Caco-2 (cell line): ENCODE measurements around the gene GPSM1. TPM values are rescaled to one million over a fixed set of nuclear protein-coding genes. Genes with fewer than 3 reads are reported as not detected.

ENCODE experiments used
- BruUV-seq: library from RNA; stranded (reverse); fragments of 400-500 nt; replicated peaks from 2 replicates; lab custom pipeline; 2021; lab: Mats Ljungman, UMichigan
- CTCF ChIA-PET: fragments of 300-600 bp; sonication (Branson Sonifier 250); formaldehyde crosslinking; loops from one replicate; lab custom pipeline; 2022; ENCODE audit warnings: antibody characterized with exemption; lab: Charles Lee
- POLR2A ChIA-PET: fragments of 300-600 bp; sonication (Branson Sonifier 250); formaldehyde crosslinking; loops from one replicate; lab custom pipeline; 2022; ENCODE audit warnings: antibody characterized with exemption; lab: Charles Lee
- DNase-seq, 2 experiments: peaks; one replicate each; pipeline versions ENCODE4 v3.0.0 to v3.0.0-alpha.2; 2020 to 2022
- H3K27me3 ChIP-seq: replicated peaks from 2 replicates; pipeline ENCODE4 v1.6.0; 2011; ENCODE audit warnings: low read length; ENCODE audit not compliant: control insufficient read depth, insufficient read depth
- H3K36me3 ChIP-seq: 2 replicates; pipeline ENCODE4 v1.5.1; 2011; ENCODE audit warnings: low read length; ENCODE audit not compliant: control insufficient read depth, insufficient read depth
- H3K4me1 ChIP-seq: fragments of 250-450 bp; sonication (Bioruptor Pico); 2 replicates; pipeline ENCODE4 v1.5.1; 2020; ENCODE audit warnings: mild to moderate bottlenecking
- H3K4me3 ChIP-seq: 2 replicates; pipeline ENCODE4 v1.5.1; 2011; ENCODE audit warnings: low read depth, mild to moderate bottlenecking, control low read depth, low read length
- H3K9me3 ChIP-seq: fragments of 250-450 bp; sonication (Bioruptor Pico); 2 replicates; pipeline ENCODE4 v1.5.1; 2020; ENCODE audit warnings: mild to moderate bottlenecking, moderate library complexity
- H3K27ac Mint-ChIP-seq: one replicate; pipeline ENCODE4 v1.8.0; 2022; ENCODE audit warnings: mixed read lengths; ENCODE audit not compliant: unreplicated experiment
- H3K27me3 Mint-ChIP-seq: one replicate; pipeline ENCODE4 v1.8.0; 2022; ENCODE audit warnings: mixed read lengths; ENCODE audit not compliant: insufficient read depth, unreplicated experiment
- H3K36me3 Mint-ChIP-seq: one replicate; pipeline ENCODE4 v1.8.0; 2022; ENCODE audit warnings: mild to moderate bottlenecking, mixed read lengths; ENCODE audit not compliant: insufficient read depth, unreplicated experiment
- H3K4me1 Mint-ChIP-seq: one replicate; pipeline ENCODE4 v1.8.0; 2022; ENCODE audit warnings: low read depth, mixed read lengths; ENCODE audit not compliant: unreplicated experiment
- H3K4me3 Mint-ChIP-seq: one replicate; pipeline ENCODE4 v1.8.0; 2022; ENCODE audit warnings: mild to moderate bottlenecking, moderate library complexity, mixed read lengths; ENCODE audit not compliant: unreplicated experiment
- H3K9me3 Mint-ChIP-seq: one replicate; pipeline ENCODE4 v1.8.0; 2022; ENCODE audit warnings: mixed read lengths; ENCODE audit not compliant: unreplicated experiment
- intact Hi-C: fragments of 100-400 bp; cut with micrococcal nuclease; formaldehyde crosslinking; loops from one replicate; pipeline ENCODE4 v1.10.0; 2022; ENCODE audit not compliant: unreplicated experiment
- total RNA-seq: library from RNA; stranded (reverse); gene quantifications from 2 replicates; pipeline ENCODE4 v1.2.3, GENCODE V29; 2022
- TF ChIP-seq, protein P1 (sequence below), 2 experiments: fragments of 200-600 bp in 1 of 2; IDR thresholded peaks; 1 replicate in 1 of 2; 2 replicates in 1 of 2; pipeline versions ENCODE4 v1.5.1 to v1.8.0; 2011 to 2022; ENCODE audit warnings: antibody characterized with exemption in 1 of 2, control low read depth in 1 of 2, inconsistent platforms in 1 of 2, low read depth in 1 of 2, low read length in 1 of 2, mild to moderate bottlenecking in 1 of 2, moderate library complexity in 1 of 2; ENCODE audit not compliant: insufficient read depth in 1 of 2, severe bottlenecking in 1 of 2, unreplicated experiment in 1 of 2

Gene GPSM1
- total RNA-seq, 1 experiment from 2014 or later: 25.7 TPM

DNA sequence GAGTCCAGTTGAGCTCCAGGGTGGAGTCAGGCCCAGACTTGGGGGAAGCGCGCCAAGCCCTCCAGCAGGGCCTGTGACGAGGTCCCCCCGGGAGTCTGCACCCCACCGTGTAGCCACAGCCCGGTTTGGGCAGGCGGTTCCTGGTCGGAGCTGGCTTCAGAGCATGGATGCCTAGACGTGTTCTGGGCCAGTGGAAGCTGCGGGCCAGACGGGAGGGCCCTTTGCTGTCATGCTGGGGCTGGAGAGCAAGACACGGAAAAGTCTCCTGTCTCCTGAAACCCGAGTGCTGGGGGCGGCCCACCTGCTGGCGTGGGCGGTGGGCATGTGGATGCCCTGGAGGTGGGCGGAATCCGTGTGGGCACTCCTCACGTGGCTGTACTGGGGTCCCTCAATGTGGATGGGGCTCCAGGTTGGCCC lies 1.9 kb downstream of the GPSM1 start:
- intact Hi-C loops: loop anchor here (5.0 kb wide), 1 partner anchor 33 kb away; the partner anchor contains the start of gene DNLZ
- Histone ChIP-seq H3K27me3 (no peaks in the 10 kb centered on the region), H3K36me3 (no peaks in the 10 kb centered on the region), H3K4me3 (no peak overlapping the region), H3K9me3 (no peaks in the 10 kb centered on the region), H3K4me1 (peaks cover 27% of the 10 kb centered on the region)
- peak overlapping the region; percentile 22 for H3K4me3 Mint-ChIP-seq
- TF ChIP-seq, protein P1, sequence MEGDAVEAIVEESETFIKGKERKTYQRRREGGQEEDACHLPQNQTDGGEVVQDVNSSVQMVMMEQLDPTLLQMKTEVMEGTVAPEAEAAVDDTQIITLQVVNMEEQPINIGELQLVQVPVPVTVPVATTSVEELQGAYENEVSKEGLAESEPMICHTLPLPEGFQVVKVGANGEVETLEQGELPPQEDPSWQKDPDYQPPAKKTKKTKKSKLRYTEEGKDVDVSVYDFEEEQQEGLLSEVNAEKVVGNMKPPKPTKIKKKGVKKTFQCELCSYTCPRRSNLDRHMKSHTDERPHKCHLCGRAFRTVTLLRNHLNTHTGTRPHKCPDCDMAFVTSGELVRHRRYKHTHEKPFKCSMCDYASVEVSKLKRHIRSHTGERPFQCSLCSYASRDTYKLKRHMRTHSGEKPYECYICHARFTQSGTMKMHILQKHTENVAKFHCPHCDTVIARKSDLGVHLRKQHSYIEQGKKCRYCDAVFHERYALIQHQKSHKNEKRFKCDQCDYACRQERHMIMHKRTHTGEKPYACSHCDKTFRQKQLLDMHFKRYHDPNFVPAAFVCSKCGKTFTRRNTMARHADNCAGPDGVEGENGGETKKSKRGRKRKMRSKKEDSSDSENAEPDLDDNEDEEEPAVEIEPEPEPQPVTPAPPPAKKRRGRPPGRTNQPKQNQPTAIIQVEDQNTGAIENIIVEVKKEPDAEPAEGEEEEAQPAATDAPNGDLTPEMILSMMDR (IDR thresholded peaks at IDR 0.05; ENCODE audit: insufficient read depth in 1 of 2, low read depth in 1 of 2, low read length in 1 of 2, severe bottlenecking in 1 of 2, unreplicated experiment in 1 of 2): no peak
- peak overlapping the region; percentile 12 for H3K27ac Mint-ChIP-seq
- no peaks in the 10 kb centered on the region for H3K9me3 Mint-ChIP-seq
- no peak for DNase-seq
- ChIA-PET POLR2A (no interaction called here), CTCF (no interaction called here)
- peaks cover 18% of the 10 kb centered on the region for H3K36me3 Mint-ChIP-seq
- H3K27me3 Mint-ChIP-seq: no peaks in the 10 kb centered on the region
- peaks cover 6% of the 10 kb centered on the region for H3K4me1 Mint-ChIP-seq
- BruUV-seq: no TSS peak

DNA sequence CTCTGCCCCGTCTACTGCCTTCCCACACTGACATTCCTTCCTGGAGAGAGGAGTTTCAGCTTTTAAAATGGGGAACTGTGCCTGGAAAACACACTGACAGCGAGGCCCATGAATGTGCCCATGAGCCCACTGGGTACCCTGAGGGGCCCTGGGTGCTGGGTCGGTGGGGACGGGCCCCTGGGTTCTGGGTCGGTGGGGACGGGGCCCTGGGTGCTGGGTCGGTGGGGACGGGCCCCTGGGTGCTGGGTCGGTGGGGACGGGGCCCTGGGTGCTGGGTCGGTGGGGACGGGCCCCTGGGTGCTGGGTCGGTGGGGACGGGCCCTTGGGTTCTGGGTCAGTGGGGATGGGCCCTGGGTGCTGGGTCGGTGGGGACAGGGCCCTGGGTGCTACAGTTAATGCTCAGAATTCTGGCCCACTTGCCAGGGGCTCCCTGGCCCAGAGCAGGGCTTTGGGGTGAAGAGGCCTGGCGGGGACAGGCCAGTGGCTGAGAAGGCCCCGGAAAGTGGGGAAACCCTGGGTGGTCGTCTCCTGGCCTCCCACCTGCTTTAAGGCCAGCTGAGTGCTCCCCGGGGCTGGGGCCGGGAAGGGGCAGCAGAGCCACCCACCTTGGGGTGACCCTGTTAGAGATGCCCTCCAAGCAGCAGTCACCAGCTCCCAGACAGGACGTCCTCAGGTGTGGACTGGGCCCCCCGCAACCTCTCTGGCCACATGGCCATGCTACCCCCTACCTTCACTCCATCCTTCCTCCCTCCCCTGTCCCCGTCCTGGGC lies 2.5 kb downstream of the GPSM1 start:
- no peak for DNase-seq
- Histone ChIP-seq H3K27me3 (no peaks in the 10 kb centered on the region), H3K4me3 (no peak overlapping the region), H3K9me3 (no peaks in the 10 kb centered on the region), H3K4me1 (peaks cover 27% of the 10 kb centered on the region), H3K36me3 (no peaks in the 10 kb centered on the region)
- Mint-ChIP-seq H3K9me3 (no peaks in the 10 kb centered on the region), H3K27ac (no peak overlapping the region), H3K4me1 (peaks cover 6% of the 10 kb centered on the region), H3K36me3 (peaks cover 18% of the 10 kb centered on the region), H3K4me3 (peak overlapping the region; percentile 22), H3K27me3 (no peaks in the 10 kb centered on the region)
- ChIA-PET CTCF (interaction anchor here (1.2 kb wide), 1 partner anchor 16 kb away, joined by 3 read pairs; no protein-coding TSS in a partner anchor), POLR2A (no interaction called here)
- BruUV-seq: no TSS peak
- TF ChIP-seq, protein P1 (IDR thresholded peaks at IDR 0.05; ENCODE audit: insufficient read depth in 1 of 2, low read depth in 1 of 2, low read length in 1 of 2, severe bottlenecking in 1 of 2, unreplicated experiment in 1 of 2): no peak
- intact Hi-C loops: loop anchor here (5.0 kb wide), 1 partner anchor 32 kb away; the partner anchor contains the start of gene DNLZ

DNA sequence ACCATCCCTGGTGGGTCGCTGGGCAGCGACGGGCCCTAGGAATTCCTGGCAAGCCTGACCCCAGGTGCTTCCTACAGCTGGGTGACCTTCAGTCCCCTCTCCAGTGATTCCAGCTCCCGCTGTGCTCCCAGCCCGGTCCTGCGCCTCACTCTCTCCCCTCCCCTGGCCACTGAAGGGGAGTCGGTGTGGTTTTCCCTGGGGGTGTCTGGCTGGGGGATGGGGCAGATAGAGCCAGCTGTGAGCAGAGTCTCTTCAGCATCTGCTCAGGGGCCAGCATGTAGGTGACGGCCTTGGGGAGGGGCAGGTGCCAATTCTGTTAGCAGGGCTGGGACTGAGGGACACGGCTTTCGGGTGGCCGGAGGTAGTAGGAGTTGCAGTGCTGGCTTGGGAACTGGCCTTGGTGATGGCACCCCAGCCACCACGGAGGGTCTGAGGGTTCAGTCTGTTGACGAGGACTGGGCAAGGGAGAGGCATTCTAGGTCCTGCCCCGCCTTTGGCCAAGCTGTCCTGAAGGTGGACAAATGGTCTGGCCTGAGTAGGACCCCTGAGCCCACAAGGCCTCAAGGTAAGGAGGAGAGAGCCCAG lies 3.2 kb downstream of the GPSM1 start:
- Mint-ChIP-seq H3K4me1 (peaks cover 6% of the 10 kb centered on the region), H3K4me3 (no peak overlapping the region), H3K9me3 (no peaks in the 10 kb centered on the region), H3K27me3 (no peaks in the 10 kb centered on the region), H3K36me3 (peaks cover 18% of the 10 kb centered on the region), H3K27ac (no peak overlapping the region)
- TF ChIP-seq, protein P1 (IDR thresholded peaks at IDR 0.05; ENCODE audit: insufficient read depth in 1 of 2, low read depth in 1 of 2, low read length in 1 of 2, severe bottlenecking in 1 of 2, unreplicated experiment in 1 of 2): no peak
- H3K36me3 ChIP-seq: no peaks in the 10 kb centered on the region
- no TSS peak for BruUV-seq
- intact Hi-C loops: no loop called here
- H3K4me1 ChIP-seq: peaks cover 27% of the 10 kb centered on the region
- CTCF ChIA-PET: interaction anchor here (1.2 kb wide), 1 partner anchor 15 kb away, joined by 3 read pairs; no protein-coding TSS in a partner anchor
- H3K9me3 ChIP-seq: no peaks in the 10 kb centered on the region
- no peak for DNase-seq
- no peak overlapping the region for H3K4me3 ChIP-seq
- no peaks in the 10 kb centered on the region for H3K27me3 ChIP-seq
- POLR2A ChIA-PET: no interaction called here
